COR-L47 (cell line): Measurements from ENCODE around the gene MAPK8IP3.
A peak's percentile ranks its signal among the peaks of the same experiment; 100 is the strongest.

Experiments
- DNase-seq: peaks from one replicate; lab custom pipeline; 2025; lab: John Stamatoyannopoulos, UW

MAPK8IP3 gene

DNA sequence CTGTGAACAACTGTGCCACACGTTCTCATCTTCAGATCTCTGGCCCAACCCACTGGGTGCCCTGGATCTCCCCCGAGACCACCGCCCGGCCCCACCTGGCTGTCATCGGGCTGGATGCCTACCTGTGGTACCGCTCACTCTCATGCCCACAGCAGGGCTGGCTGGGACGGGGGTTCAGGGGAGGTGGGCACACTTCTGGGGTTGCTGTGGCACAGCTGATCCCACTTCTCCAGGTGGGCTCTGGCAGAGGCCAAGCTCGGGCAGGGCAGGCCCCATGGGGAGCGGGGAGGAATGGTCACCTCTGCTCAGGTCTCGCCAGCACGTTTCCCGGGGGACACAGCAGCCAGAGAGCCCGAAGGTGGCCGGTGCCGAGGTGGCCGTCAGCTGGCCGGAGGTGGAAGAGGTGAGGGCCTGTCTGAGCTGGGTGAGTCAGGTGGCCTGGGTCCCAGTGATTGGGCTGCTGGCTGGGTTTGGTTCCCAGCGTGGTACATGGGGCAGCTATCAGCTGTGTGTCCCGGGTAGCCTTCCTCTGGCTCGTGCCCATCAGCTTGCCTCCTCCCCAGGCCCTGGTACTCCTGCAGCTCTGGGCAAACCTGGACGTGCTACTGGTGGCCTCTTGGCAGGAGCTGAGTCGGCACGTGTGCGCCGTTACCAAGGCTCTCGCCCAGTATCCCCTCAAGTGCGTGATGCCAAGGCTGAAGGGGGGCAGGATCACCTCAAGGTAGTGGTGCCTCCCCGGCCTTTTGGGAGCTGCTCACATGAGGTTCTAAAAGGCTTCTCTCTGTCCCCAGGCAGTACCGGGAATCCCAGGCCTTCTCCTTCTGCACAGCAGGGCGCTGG, 69.2 kb downstream of the MAPK8IP3 start:
- DNase-seq: no peak

DNA sequence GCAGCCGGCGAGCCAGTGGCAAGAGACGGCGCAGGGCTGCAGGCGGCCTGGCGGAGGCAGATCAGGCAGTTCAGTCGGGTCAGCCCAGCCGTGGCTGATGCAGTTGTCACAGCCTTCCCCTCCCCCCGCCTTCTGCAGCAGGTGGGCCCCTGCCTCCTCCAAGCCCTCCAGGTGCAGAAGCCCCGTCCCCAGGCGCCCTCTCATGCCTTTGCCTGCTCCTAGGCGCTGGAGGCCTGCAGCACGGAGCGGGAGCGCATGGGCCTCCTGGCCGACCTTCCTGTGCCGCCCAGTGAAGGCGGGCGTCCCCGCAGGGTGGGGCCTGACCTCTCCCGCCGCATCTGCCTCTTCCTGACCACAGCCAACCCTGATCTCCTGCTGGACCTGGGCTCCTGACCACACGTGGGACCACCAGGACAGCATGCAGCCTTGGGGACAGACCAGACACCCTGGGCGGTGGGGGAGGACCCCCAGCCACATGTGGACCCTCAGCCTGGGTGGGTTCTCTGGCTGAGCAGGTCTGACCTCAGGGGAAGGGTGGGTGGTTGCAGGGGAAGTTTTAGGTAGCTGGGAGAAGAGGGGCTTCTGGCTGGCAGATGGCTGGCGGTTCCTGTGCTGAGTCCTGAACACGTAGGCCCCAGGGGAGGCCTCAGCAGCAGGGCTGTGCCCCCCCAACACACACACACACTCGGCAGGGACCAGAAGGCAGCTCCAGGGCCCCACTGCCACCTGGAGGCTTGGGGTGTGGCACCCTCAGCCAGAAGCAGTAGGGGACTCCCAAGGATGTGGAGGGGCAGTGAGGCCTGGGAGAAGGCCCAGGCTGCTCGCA, 70.1 kb downstream of the MAPK8IP3 start:
- no peak for DNase-seq

DNA sequence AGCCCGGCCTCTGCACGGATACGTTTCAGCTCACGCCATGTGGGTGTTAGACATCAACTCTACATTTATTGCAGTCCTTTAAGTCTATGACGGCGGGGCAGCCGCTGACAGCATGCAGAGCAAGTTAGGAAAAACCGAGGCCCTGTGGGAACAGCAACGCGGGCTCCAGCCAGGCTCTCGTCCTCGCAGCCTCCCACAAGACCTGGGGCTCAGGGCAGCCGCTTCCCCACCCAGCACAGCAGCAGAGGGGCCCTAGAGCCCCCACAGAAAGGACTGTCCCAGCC, 70.6 kb downstream of the MAPK8IP3 start:
- no peak for DNase-seq

DNA sequence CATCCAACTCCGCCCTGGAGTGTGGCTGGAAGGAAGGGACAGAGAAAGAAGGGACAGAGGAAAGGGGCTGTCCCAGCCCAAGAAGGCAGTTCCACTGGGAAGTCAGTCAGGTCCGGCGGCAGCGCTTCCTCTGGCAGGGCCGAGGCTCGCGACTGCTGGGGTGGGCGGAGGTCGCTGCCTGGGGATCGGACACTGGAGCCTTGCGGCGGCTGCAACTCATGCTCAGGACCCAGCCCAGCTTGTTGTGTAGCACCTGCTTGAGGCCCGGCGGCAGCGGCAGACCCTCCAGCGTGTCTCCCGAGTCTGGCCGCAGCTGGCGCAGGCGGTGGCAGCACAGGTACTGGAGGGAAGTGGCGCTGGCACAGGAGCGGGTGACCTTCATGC, 71.0 kb downstream of the MAPK8IP3 start:
- no peak for DNase-seq

DNA sequence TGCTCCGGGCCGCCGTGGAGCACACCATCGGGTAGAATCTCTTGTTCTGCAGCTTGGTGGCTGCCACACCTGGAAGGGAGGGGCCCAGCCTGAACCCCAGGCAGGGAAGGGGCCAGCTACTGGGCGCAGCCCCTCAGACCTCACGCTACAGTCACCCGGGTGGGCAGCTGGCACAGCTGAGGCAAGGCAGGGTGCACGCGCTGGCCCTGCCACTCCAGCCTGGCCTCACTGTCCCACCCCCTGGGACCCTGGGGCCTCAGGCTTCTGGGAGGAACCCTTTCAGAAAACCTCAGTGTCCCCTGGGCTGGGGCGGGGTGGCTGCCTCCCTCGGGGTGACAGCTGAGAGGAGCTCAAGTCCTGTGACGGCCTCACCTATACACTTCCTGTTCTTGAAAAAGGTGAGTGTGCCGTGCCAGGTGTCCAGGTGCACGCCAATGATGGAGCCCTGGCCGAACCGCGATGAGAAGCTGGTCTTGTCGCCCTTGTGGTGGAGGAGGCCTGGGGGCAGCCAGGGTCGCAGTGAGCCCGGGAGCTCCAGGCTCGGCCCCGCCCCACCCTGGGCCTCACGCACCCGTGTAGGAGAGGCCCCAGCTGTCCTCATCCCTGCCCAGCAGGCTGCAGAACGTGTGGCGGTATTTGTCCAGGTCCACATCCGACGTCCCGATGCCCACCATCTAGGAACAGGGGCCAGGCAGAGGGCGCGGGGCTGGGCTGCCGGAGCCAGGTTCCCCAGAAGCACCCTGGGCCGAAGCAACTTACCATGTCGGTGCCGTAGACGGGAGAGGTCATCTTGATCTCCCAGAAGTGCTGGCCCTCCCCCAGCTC, 71.6 kb downstream of the MAPK8IP3 start:
- no peak for DNase-seq

DNA sequence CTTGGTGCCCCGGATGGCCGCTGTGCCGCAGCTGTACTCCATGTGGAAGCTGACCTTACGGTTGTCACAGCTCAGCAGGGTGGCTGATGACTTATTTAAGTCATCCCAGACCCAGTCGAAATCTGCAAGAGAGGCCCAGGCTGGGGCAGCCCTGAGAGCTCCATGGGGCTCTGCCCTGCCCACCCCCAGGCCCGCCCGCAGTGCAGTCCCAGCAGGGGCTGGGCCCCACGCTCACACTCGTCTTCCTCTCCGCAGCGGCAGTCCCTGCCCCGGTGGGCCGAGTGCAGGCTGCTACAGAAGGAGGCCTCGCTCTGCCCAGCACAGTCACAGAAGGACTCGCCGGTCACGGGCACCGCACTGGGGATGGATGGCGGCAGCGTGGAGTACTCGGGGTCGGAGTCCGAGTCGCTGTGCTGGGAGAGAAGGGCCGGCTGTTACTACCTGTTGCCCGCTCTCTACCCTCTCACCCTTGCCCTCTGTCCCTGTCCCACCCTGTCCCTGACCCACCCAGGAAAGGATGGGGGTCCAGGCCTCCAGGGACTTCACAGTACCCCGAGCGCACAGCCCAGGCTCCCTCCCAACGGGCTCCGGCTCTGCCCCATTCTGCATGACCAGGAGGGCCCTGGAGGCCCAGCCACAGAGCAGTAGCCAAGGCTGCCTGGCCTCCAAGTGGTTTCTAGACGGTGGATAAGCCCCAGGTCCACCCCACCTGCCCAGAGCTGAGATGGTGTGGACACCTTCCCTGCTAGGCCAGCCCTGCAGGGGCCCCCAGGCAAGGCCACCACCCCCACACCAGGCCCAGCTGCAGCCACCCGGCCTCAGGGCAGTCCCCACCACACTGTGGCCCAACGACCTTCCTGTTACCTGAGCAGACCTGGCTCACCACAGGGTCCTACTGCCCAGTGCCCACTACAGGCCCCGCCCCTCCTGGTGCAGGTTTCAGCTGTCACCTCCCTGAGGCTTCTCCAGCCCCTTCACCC, 72.5 kb downstream of the MAPK8IP3 start:
- DNase-seq: no peak

DNA sequence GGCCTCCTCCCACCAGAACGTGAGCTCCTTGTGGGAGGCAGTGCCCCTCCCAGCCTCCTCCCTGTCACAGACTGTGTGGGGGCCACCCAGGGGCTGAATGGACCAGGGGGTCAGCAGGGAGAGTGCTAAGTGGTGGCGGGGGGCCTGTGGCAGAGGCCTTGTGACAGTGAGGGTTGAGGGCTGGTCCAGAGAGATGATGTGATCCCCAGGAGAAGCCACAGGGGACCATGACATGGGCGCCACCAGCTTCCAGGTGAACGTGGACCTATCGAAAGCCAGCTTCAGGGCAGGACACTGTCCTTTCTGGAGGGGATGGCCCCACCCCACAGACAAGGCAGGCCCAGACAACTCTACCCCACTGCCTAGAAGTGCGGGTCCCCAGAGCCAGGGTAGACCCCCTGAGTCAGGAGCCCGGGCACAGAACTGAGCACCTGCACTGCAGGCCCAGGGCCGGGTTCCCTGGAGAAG, 73.3 kb downstream of the MAPK8IP3 start:
- no peak for DNase-seq

DNA sequence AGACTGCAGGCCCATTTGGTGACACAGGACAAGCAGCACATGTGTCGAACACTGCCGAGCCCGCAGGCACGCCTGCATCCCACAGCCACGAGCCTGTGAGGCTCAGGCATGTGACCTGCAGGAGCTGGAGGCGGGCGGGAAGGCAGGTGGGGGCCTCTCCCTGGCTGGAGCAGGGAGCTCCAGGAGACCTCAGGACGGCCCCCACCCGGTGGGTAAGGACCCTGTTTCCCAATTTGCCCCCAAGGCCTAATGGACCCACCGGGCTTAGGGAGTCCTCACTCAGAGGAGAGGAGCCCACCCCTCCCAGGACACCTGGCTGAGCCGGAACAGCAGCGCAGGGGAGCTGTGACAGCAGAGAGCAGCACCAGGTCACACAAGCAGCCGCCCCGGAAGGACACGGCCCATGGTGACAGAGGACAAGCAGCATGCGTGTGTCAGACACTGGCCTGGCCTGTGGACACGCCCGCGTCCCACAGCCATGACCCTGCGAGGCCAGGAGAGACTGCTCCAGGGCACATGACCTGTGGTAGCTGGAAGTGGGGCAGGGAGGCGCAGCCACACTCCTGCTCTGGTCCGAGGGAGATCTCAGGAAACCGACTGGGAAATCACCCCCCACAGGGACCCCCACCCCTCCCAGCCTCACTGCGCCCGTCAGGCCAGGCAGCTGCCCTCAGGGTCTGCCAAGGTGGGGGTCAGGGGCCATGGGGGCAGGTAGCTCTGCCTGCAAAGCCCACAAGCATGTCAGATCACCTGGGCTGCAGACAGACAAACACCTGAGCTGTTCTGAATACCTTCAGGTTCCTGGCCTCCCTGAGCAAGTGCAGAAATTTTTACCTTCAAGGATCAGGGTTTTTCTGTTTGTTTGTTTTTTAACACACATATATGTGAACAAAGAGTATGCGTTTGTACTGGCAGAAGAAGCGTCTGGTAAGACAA, 74.0 kb downstream of the MAPK8IP3 start:
- DNase-seq: no peak

DNA sequence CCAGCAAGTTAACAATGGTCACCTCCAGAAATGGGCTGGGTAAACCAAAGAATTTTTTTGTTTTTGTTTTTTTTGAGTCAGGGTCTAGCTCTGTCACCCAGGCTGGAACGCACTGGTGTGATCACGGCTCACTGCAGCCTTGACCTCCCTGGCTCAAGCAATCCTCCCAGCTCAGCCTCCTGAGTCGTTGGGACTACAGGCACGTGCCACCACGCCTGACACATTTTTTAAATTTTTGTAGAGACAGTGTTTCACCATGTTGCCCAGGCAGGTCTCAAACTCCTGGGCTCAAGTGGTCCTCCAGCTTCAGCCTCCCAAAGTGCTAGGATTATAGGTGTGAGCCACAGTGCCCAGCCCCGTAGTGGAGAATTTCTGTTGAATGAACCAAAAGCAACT, 74.7 kb downstream of the MAPK8IP3 start:
- DNase-seq: no peak

DNA sequence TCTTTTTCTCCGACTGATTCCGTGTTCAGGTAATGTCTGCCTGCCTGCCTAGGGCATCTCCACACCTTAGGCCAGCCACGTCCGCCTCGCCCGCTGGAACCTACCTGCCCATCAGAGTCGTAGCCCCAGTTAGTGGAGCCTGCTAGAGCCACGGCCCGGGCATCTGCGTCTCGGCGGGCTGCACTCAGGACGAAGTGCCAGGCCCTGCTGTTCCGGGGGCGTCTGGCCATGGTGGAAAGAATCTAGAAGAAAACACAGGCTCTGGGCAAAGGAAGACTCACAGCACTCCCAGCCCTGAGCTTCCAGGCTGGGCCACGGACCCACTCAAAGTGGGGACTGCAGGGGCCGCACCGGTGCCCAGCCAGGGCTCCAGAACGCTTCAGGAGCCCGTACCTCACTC, 75.3 kb downstream of the MAPK8IP3 start:
- DNase-seq: no peak

DNA sequence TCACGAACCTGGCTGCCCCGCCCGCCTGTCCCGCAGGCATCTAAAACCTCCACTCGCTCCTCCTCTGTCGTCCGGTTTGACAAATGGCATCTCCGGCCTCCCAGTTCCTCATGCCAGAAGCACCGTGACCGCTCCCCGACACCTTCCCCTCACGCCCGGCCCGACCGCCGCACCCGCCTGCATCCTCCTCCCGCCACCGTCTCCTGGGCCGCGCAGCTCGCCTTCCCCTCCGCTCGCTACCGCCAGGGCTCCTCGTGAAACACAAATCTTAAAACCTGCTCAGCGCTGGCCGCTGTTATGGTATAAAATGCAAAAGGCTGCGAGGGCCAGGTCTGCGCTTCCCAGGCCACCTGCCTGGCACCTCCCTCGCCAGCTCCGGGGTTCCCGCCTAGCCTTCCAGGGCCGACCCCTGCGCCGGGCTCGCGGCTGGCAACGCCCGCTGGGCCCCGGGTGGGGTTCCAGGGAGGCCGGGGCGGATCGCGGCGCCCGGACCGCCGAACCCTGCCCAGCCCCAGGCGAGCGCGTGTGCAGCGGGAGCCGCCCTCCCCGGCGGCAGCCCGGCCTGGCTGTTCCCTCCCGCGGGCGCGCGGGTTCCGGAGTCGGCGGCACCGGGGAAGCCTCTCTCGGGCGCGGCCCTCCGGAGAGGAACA, 75.9 kb downstream of the MAPK8IP3 start:
- DNase-seq: no peak

DNA sequence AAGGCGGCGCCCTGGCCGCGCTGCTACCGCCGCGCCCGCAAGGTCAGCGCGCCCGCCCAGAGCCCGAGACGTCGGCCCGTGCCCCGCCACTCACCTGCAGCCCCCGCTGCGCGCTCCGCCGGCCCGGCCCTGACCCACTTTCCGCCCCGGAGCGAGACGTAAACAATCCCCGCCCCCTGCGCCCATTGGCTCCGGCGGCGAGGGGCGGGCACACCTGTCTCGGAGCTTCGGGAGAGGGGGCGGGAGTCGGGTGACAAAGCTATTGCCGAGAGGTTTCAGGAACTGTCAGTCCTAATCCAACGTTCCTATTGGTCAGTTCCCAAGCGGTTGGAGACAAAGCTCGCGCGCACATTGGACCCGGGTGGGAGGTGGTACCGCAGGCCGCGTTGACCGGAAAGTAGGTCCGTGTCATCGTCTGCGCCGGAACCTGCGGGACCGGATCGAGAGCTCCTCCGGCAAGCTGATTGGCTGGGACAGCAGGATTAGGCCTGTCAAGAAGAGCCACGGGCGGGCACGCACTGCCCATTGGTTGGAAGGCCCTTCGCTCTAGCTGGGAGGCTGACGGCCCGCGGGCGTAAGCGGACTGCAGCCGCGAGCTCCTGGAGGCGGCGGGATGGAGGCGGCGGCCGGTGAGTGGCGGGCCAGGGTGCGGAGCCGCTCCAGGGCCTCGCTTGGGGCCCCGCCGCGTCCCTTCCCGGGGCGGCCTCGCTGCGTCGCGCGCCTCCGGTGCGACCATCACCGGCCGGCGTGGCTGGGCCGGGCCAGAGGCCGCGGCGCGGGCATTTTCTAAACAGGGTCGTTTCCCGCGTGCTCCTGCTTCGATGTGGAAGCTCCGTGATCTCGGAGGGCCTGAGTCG, 76.6 kb downstream of the MAPK8IP3 start, which contains the start of the genes NUBP2 and SPSB3:
TSS of gene NUBP2 (plus strand) at position 553 of the 857 bp plus-strand sequence. CDS start at position 614, 61 bp downstream.
TSS of gene SPSB3 (minus strand) at position 164 of the 857 bp plus-strand sequence. CDS start 1,088 bp downstream, outside the sequence.
- DNase-seq: peak; percentile 100

DNA sequence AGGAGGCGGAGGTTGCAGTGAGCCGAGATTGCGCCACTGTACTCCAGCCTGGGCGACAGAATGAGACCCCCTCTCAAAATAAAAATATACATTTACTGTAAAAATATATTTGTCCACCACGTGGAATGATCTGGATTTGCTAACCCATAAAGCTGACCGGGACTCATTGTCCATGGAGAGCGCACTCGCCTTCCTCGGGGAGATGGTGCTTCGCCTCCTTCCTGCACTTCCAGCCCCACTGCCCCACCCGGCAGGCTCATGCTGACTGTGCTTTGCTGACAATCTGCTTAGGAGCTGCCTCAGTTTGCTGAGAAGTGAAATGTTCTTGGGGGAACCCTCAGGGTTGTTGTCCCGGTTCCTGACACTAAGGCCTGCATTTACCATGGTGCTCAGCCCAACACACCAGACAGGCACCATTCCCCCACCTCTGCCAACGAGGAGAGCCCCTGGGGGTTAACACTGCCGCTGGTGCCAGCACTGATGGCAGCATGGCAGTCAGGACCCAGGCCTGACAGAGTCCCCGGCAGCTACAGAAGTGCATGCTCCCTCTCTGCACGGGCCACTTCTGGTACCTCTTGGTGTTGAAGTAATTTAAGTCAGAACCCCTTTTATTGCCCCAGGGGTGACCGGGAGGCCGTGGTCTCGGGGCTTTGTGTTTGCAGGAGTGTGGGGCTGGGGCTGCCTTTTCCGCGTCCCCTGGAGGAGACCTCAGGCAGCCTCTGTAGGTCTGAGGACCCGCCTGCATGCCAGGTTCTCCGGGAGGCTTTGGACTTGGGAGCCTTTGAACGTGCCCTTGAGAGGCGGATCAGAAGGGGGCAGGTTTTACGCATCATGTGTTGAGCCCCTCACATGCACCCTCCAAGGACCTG, 79.2 kb downstream of the MAPK8IP3 start:
- no peak for DNase-seq

DNA sequence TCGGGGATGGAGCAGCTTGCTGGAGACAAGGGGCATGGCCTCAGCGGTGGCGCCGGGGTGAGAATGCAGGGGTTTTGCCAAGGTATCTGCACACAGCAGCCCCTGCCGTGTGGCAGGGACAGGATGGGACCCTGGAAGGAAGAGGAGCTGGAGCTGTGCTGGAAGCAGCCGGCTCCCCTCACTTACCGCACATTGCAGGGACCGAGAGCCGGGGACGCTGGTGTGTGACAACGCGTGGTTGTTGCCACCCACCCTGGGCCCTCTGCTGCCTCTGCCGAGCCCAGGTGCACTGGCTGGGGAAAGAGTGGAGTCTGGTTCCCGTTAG, 79.8 kb downstream of the MAPK8IP3 start:
- no peak for DNase-seq

DNA sequence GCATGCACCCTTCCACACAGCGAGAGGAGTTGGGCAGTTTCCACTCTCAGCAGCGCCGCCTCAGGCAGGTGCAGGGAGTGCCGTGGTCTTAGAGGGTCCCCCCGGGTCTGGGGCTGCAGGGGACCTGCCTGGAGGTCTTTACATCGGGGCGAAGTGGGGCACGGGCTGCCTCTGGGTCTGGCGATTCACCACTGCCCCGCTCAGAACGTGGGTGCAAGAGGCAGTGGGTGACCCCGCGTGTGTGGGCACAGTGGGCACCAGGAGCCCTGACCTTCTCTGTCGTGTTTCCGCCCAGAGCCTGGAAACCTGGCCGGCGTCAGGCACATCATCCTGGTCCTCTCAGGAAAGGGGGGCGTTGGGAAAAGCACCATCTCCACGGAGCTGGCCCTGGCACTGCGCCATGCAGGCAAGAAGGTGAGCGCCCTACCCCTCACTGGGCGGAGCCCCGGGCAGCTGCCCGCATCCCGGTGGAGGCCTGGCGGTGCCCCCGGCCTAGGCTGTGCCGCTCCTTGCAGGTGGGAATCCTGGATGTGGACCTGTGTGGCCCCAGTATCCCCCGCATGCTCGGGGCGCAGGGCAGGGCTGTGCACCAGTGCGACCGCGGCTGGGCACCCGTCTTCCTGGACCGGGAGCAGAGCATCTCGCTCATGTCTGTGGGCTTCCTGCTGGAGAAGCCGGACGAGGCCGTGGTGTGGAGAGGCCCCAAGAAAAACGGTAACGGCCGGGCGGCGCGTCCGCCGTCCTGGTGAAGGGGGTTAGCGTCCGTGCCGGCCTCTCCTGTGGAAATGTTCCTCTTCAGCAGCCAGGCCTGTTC, 80.5 kb downstream of the MAPK8IP3 start:
- DNase-seq: no peak

DNA sequence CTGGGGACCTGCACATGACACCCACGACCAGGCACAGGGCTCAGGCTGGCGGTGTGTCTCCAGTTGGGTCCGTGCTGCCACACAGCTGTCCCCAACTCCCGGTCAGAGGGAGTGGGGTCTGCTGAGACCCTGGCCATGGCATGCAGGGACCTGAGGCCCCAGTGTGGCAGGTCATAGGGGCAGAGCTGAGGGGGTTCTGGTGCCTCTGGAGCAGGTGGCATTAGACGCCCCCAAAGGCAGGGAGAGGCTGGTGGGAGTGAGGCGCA, 81.0 kb downstream of the MAPK8IP3 start:
- no peak for DNase-seq
